Gastroesophageal sphincter (tissue), 3 donors: ENCODE data around the gene PPM1H.
"Not testable (repeated sequence)": the region's sequence is repeated elsewhere in the genome, so short reads cannot be mapped to it uniquely, and the experiment has no call there.

Experiments
- POLR2A ChIP-seq, 2 donors: fragments of 450-650 bp; IDR thresholded peaks; one replicate each; pipeline ENCODE4 v1.6.1; 2017; ENCODE audit warnings: antibody characterized with exemption in 2 of 2, mild to moderate bottlenecking in 2 of 2, moderate library complexity in 1 of 2
- POLR2AphosphoS5 ChIP-seq: sonication (generic); formaldehyde crosslinking; IDR thresholded peaks from one replicate; pipeline ENCODE4 v1.6.1; 2017; ENCODE audit warnings: antibody characterized with exemption
- TF ChIP-seq, protein P1 (sequence below), 4 experiments: fragments of 200-600 bp in 2 of 4; fragments of 450-650 bp in 2 of 4; sonication (generic) in 1 of 4; IDR thresholded peaks; one replicate each; pipeline ENCODE4 v1.5.1; 2017 to 2019; ENCODE audit warnings: antibody characterized with exemption in 4 of 4, mild to moderate bottlenecking in 2 of 4, moderate library complexity in 2 of 4

DNA sequence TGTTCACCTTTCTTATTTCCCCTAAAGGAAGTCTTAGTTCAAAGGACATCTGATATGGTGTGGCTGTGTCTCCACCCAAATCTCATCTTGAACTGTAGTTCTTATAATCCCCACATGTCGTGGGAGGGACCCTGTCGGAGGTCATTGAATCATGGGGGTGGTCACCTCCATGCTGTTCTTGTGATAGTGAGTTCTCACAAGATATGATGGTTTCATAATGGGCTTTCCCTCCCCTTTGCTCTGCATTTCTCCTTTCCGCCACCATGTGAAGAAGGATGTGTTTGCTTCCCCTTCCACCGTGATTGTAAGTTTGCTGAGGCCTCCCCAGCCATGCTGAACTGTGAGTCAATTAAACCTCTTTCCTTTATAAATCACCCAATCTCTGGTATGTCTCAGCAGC is 123.5 kb downstream of the PPM1H start:
- TF ChIP-seq, protein P1, sequence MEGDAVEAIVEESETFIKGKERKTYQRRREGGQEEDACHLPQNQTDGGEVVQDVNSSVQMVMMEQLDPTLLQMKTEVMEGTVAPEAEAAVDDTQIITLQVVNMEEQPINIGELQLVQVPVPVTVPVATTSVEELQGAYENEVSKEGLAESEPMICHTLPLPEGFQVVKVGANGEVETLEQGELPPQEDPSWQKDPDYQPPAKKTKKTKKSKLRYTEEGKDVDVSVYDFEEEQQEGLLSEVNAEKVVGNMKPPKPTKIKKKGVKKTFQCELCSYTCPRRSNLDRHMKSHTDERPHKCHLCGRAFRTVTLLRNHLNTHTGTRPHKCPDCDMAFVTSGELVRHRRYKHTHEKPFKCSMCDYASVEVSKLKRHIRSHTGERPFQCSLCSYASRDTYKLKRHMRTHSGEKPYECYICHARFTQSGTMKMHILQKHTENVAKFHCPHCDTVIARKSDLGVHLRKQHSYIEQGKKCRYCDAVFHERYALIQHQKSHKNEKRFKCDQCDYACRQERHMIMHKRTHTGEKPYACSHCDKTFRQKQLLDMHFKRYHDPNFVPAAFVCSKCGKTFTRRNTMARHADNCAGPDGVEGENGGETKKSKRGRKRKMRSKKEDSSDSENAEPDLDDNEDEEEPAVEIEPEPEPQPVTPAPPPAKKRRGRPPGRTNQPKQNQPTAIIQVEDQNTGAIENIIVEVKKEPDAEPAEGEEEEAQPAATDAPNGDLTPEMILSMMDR (IDR thresholded peaks at IDR 0.05): not testable (repeated sequence)
- not testable (repeated sequence) for TF ChIP-seq POLR2AphosphoS5; POLR2A (IDR thresholded peaks at IDR 0.05)
